GM19324 (cell line): Measurements from ENCODE around the gene MCCC2.

Experiments used
- ATAC-seq: cut with Tn5 transposase; IDR thresholded peaks from one replicate; pipeline ENCODE4 v1.9.1; 2021; ENCODE audit warnings: mild to moderate bottlenecking, moderate library complexity; ENCODE audit not compliant: unreplicated experiment, low FRiP score

The MCCC2 gene

DNA sequence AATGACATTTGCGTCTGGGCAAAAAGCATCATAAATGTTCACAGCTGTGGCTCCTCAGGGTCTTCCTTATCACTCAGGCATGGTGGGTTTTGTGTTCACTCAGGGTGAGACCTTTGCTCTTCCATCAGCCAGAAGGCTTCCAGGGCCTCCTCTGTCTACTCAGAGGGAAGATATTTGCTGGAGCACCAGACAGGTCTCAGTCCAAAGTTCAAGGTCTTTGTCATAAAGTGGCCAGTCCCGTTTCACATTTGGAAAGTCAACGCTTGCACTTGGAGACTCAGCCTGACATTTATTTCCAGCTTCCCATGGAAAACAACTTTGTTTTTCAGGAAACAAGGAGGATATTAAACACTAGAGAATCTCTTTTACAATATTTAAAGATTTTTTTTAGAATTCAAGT, 119.8 kb downstream of the MCCC2 start:
- ATAC-seq = no peak
